Uterus (tissue), 4 donors: ENCODE results near the gene TOR4A. TPM values are rescaled to one million over a fixed set of nuclear protein-coding genes. Genes with fewer than 3 reads are reported as not detected.

Source experiments
- DNase-seq, 2 donors: peaks; one replicate each; pipeline ENCODE4 v3.0.0-alpha.2; 2019 to 2020
- H3K27ac ChIP-seq, 2 donors: fragments of 200-600 bp; sonication (generic); 1 replicate in 1 of 2; 2 replicates in 1 of 2; pipeline ENCODE4 v1.5.1; 2016 to 2018
- H3K27me3 ChIP-seq, 2 donors: fragments of 200-600 bp; sonication (generic); one replicate each; pipeline ENCODE4 v1.5.1; 2018 to 2019; ENCODE audit warnings: control low read depth in 1 of 2
- H3K36me3 ChIP-seq, 2 donors: fragments of 200-600 bp; sonication (generic); one replicate each; pipeline ENCODE4 v1.5.1; 2019; ENCODE audit warnings: control low read depth in 1 of 2
- H3K4me1 ChIP-seq, 2 donors: fragments of 200-600 bp; sonication (generic); one replicate each; pipeline ENCODE4 v1.5.1; 2018 to 2019; ENCODE audit warnings: control low read depth in 1 of 2
- H3K4me3 ChIP-seq, 2 donors: fragments of 200-600 bp; sonication (generic); 1 replicate in 1 of 2; 2 replicates in 1 of 2; pipeline ENCODE4 v1.5.1; 2018 to 2019; ENCODE audit warnings: mild to moderate bottlenecking in 1 of 2
- H3K9me3 ChIP-seq, 2 donors: fragments of 200-600 bp; sonication (generic); one replicate each; pipeline ENCODE4 v1.5.1; 2019; ENCODE audit warnings: control low read depth in 1 of 2
- CTCF ChIP-seq, 4 experiments: fragments of 200-600 bp in 2 of 4; fragments of 450-650 bp in 2 of 4; sonication (generic) in 2 of 4; IDR thresholded peaks; one replicate each; pipeline ENCODE4 v1.5.1; 2016 to 2019; ENCODE audit warnings: antibody characterized with exemption in 4 of 4, mild to moderate bottlenecking in 2 of 4, moderate library complexity in 1 of 4
- POLR2A ChIP-seq, 2 donors: fragments of 450-650 bp; IDR thresholded peaks; one replicate each; pipeline ENCODE4 v1.6.1; 2016; ENCODE audit warnings: antibody characterized with exemption in 2 of 2, mild to moderate bottlenecking in 1 of 2, moderate library complexity in 1 of 2
- intact Hi-C: fragments of 100-400 bp; cut with DNase I; formaldehyde crosslinking; loops from one replicate; pipeline ENCODE4 v1.15.1; 2023; ENCODE audit warnings: low total_unique reads
- total RNA-seq, 4 donors: library from RNA; depleted of rRNA in 3 of 4; stranded (reverse); fragments of >200 nt in 3 of 4; gene quantifications; one replicate each; pipeline versions ENCODE4 v1.1.0 to v1.2.4, GENCODE V29; 2014 to 2023
- donor health status: DM: yes; HTN: yes; CAD: no.

TOR4A gene
- total RNA-seq, 4 donors from 2014 or later, result 2.6 to 12.7 (median 11.5) TPM

GRCh38 chr9:137268538-137269201 lies 8.9 kb upstream of the TOR4A start:
- intact Hi-C loops, result no loop called here
- no peak overlapping the region for H3K4me3 ChIP-seq
- H3K27me3 ChIP-seq, result no peaks in the 10 kb centered on the region
- H3K27ac ChIP-seq, result peak overlapping the region; percentile 42 to 47
- TF ChIP-seq CTCF (IDR thresholded peaks at IDR 0.05) (no peak), POLR2A (IDR thresholded peaks at IDR 0.05) (no peak)
- H3K36me3 ChIP-seq, result no peaks in the 10 kb centered on the region
- DNase-seq, result peak in 1 of 2 donors; percentile 27
- no peaks in the 10 kb centered on the region for H3K9me3 ChIP-seq
- H3K4me1 ChIP-seq, result no peaks in the 10 kb centered on the region

DNA sequence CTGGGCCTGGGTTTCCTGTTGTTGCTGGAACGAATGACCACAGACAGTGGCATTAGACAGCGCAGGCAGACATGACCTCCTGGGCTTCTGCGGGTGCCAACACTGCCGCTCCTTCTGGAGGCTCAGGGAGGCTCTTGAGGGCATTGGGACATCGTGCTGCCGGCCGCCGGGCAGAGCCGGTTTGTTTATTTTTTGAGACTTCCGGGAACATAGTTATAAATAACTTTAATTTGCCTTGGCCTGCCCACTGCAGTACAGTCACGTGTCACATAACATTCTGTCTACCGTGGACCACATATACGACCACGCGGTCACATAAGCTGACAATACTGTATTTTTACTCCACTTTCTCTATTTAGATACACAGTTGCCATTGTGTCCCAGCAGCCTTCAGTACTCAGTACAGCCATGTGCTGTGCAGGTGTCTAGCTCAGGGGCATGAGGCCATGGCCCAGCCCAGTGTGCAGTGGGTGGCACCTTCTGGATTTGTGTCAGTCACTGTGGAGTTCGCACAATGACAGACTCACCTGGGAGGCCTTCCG lies 8.2 kb upstream of the TOR4A start:
- DNase-seq, result peak in 1 of 2 donors; percentile 33
- H3K27me3 ChIP-seq, result no peaks in the 10 kb centered on the region
- no peaks in the 10 kb centered on the region for H3K4me1 ChIP-seq
- intact Hi-C loops, result no loop called here
- no peaks in the 10 kb centered on the region for H3K9me3 ChIP-seq
- TF ChIP-seq POLR2A (IDR thresholded peaks at IDR 0.05), result no peak
- TF ChIP-seq CTCF (IDR thresholded peaks at IDR 0.05), result no peak
- no peaks in the 10 kb centered on the region for H3K36me3 ChIP-seq
- H3K27ac ChIP-seq, result peak overlapping the region; percentile 42 to 47
- no peak overlapping the region for H3K4me3 ChIP-seq

DNA sequence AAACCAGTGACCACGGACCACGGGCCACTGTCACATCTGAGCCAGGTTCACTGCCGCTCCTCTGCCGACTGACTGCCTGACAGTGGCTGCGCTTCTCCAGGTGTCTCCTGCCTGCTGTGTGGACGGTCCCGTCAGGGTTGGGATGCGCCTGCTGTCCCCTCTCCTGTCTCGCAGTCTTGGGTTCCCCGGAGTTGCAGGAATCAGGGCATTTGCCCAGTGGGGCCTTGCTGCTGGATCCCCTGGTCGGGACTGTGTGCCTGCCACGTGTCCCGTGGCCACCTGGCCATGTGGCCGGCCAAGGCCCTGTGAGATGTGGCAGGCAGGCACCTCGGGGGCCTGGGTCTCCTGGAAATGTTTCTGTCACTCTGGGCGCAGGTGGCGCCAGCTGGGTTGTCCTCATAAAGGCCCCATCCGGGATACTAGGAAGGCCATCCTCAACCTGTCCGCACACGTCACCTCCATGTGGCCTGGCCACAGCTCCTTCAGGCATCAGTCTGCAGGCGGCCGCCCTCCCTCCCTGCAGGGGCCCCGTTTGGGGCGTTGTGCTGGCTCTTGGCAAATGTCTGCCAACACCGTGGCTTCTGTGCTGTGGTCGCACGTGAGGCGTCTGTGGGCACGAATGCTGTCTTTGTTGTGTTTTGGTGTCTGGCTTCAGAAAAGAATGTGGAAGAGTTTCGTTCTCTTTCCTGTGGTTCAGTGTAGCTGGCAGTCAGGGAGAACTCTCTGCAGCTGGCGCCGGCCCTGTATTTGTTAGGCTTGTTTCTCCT lies 6.4 kb upstream of the TOR4A start:
- TF ChIP-seq POLR2A (IDR thresholded peaks at IDR 0.05), result no peak
- TF ChIP-seq CTCF (IDR thresholded peaks at IDR 0.05), result no peak
- DNase-seq, result no peak
- H3K4me1 ChIP-seq, result no peaks in the 10 kb centered on the region
- no peaks in the 10 kb centered on the region for H3K9me3 ChIP-seq
- no peaks in the 10 kb centered on the region for H3K36me3 ChIP-seq
- H3K27ac ChIP-seq, result no peak overlapping the region
- H3K27me3 ChIP-seq, result no peaks in the 10 kb centered on the region
- no peak overlapping the region for H3K4me3 ChIP-seq
- intact Hi-C loops, result no loop called here

DNA sequence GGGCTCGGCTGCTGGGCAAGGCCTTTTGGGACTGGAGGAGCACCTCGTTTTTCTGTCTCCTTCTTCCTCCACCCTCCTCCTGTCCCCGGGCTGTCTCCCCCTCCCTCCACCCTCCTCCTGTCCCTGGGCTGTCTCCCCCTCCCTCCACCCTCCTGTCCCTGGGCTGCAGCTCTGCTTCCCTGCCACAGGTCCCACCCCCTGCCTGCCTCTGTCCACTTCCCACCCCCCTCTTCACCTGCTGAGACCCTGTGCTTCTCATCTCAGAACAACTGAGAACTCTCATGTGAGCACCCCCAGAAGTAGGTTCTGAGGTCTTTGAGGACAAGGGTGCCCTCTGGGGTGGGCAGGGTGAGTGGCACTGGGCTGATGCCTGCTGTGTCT lies 5.8 kb upstream of the TOR4A start:
- Histone ChIP-seq H3K4me3 (no peak overlapping the region), H3K4me1 (peaks cover 0 to 4% of the 10 kb centered on the region in 2 donors), H3K9me3 (no peaks in the 10 kb centered on the region), H3K27ac (no peak overlapping the region), H3K36me3 (no peaks in the 10 kb centered on the region), H3K27me3 (no peaks in the 10 kb centered on the region)
- intact Hi-C loops, result no loop called here
- no peak for DNase-seq
- no peak for TF ChIP-seq POLR2A (IDR thresholded peaks at IDR 0.05)
- no peak for TF ChIP-seq CTCF (IDR thresholded peaks at IDR 0.05)
